ENCODE data around the gene VWA3A.
A peak's percentile ranks its signal among the peaks of the same experiment; 100 is the strongest.

VWA3A gene

DNA sequence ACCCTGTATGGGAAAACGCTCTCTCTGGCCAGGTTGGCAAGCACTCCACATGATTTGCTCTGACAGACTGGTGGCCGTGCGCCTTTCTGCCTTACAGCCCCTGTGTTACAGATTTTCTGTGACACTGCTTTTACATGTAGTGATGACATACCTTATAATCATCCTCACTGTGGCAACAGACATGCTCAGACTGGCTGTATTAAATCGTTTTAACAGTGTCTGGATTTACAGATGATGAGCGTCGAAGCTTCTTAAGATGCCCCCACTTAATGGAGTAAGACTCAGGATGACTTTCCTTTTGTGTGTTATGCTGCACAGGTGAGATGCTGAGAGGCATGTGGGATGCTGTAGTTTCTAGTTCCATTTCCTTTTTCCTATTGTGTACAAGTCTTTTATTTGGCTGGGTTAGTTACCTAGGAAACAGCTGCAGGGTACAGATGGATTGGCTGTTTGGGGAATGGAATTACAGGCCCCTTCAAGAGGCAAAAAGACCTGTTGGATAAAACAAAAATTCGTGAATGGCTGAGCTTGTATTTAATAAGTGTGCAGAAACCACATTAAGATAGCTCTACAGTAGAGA lies 20.9 kb upstream of the VWA3A start:
- H3K4me3 ChIP-seq (ENCODE audit: low read depth, low read length) = no peak overlapping the region
- POLR2A ChIA-PET = no interaction called here

DNA sequence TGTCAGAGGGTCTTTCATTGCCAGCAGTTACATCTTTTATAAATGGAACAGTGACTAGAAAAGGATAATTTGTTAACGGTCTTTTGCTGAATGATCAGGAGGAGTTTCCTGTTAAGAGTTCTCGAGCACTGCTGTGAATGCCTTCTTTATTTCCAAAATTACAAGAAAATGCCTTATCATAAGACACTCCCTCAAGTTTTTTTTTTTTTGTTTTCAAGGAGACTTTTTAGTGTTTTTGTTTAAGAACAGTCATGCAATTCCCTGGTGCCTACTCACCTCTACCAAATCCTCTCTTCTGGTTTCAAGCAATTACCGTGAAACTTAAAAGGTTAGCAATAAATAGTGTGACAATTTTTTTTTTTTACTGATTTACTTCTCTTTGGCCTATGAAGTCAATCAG lies 19.0 kb upstream of the VWA3A start:
- CTCF ChIA-PET = interaction anchor here (1.2 to 1.4 kb wide), 2 partner anchors 26 to 71 kb away, joined by 4 to 7 read pairs; no protein-coding TSS in a partner anchor
- DNase-seq (ENCODE audit: low read depth, low spot score) = no peak
- no peak for TF ChIP-seq CTCF (IDR thresholded peaks at IDR 0.05; ENCODE audit: insufficient read depth, low read length, missing control alignments)
- H3K4me3 ChIP-seq (ENCODE audit: low read depth, low read length) = no peak overlapping the region
- POLR2A ChIA-PET = no interaction called here

More for the DNA sequence above, 20.9 kb upstream of the VWA3A start:
- CTCF ChIA-PET = interaction anchor here (1.0 to 2.1 kb wide), 7 partner anchors 9 to 117 kb away, joined by 3 to 8 read pairs (median 3); no protein-coding TSS in a partner anchor
- DNase-seq (ENCODE audit: low read depth, low spot score) = no peak
- TF ChIP-seq CTCF (IDR thresholded peaks at IDR 0.05; ENCODE audit: insufficient read depth, low read length, missing control alignments) = no peak

DNA sequence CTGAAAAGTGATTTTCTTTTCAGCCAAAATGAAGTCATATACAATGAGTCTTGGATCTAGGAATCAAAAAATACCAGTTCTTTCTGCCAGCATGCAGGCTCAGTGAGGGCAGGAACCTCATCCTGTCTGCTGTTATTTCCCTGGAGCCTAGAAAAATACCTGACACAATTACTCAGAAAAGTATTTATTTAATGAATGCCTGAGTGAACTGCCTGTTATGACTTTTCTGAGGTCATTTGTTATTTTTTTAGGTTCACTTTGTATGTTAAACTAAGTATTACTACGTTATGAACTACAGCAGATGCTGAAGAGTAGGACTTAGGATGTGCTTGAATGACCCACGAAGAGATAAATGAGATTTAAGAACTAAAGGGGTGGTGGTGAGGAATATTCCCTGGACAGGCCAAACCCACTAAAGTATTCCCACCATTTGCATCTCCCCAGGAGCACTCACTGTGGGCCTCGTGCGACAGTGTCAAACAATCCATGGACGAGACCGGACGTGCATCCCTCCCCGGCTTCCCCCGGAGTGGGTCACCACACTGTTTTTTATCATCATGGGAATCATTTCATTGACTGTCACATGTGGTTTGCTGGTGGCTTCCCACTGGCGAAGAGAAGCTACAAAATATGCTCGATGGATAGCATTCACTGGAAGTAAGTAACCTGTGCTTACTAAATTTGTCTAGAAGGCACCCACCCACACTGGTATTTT lies 17.1 kb upstream of the VWA3A start:
- POLR2A ChIA-PET = no interaction called here
- CTCF ChIA-PET = interaction anchor here (0.9 to 6.0 kb wide), 8 partner anchors 9 to 84 kb away, joined by 3 to 292 read pairs (median 76); partner anchors contain the start of genes MOSMO, PDZD9 and VWA3A
- TF ChIP-seq CTCF (IDR thresholded peaks at IDR 0.05; ENCODE audit: insufficient read depth, low read length, missing control alignments) = no peak
- no peak overlapping the region for H3K4me3 ChIP-seq (ENCODE audit: low read depth, low read length)
- DNase-seq (ENCODE audit: low read depth, low spot score) = no peak

- ChIA-PET CTCF (interaction anchor here (0.9 to 6.0 kb wide), 8 partner anchors 9 to 84 kb away, joined by 3 to 292 read pairs (median 76); partner anchors contain the start of genes MOSMO, PDZD9 and VWA3A), POLR2A (no interaction called here)
- no peak overlapping the region for H3K4me3 ChIP-seq (ENCODE audit: low read depth, low read length)
- no peak for DNase-seq (ENCODE audit: low read depth, low spot score)
- no peak for TF ChIP-seq CTCF (IDR thresholded peaks at IDR 0.05; ENCODE audit: insufficient read depth, low read length, missing control alignments)
Observed at GRCh38 chr16:22075776-22076175, 16.6 kb upstream of the VWA3A start.

- CTCF ChIA-PET = interaction anchor here (0.8 to 6.0 kb wide), 54 partner anchors 8 to 901 kb away, joined by 3 to 292 read pairs (median 6); partner anchors contain the start of genes MOSMO, PDZD9, UQCRC2 and VWA3A
- DNase-seq (ENCODE audit: low read depth, low spot score) = no peak
- POLR2A ChIA-PET = no interaction called here
- no peak overlapping the region for H3K4me3 ChIP-seq (ENCODE audit: low read depth, low read length)
- TF ChIP-seq CTCF (IDR thresholded peaks at IDR 0.05; ENCODE audit: insufficient read depth, low read length, missing control alignments) = peak; percentile 72
Observed at GRCh38 chr16:22077700-22078313, 14.5 kb upstream of the VWA3A start.

GRCh38 chr16:22078656-22079055 lies 13.7 kb upstream of the VWA3A start:
- POLR2A ChIA-PET = no interaction called here
- CTCF ChIA-PET = interaction anchor here (0.8 to 6.0 kb wide), 36 partner anchors 9 to 902 kb away, joined by 3 to 292 read pairs (median 13); partner anchors contain the start of genes MOSMO, PDZD9, UQCRC2 and VWA3A

More at GRCh38 chr16:22078656-22079055, 13.7 kb upstream of the VWA3A start:
- TF ChIP-seq CTCF (IDR thresholded peaks at IDR 0.05; ENCODE audit: insufficient read depth, low read length, missing control alignments) = no peak
- DNase-seq (ENCODE audit: low read depth, low spot score) = no peak
- H3K4me3 ChIP-seq (ENCODE audit: low read depth, low read length) = no peak overlapping the region

Data from AG04449 (cell line).